ENCODE data around the gene RALY. TPM values are rescaled to one million over a fixed set of nuclear protein-coding genes. Genes with fewer than 3 reads are reported as not detected.

The RALY gene
- total RNA-seq, 1 donor from 2014 or later: 159 TPM

DNA sequence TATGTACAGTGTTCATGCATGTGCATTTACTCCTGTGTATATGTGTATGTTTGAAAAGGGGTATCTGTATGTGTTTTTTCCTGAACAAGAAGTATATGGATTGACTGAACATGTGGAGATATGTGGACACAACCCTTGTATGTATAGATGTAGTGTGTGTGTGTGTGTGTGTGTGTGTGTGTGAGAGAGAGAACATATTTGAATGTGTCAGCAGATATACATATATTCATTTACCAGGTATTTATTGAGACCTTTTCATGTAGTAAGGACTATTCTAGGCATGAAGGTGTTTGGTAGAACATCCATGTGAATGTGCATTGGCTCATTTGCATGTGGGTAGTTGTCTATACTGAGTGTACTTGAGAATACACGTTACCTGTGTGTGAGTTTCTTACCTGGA, 79.1 kb downstream of the RALY start:
- intact Hi-C loops (cut with micrococcal nuclease): no loop called here

- intact Hi-C loops (cut with micrococcal nuclease): no loop called here
These were observed 80.5 kb downstream of the RALY start for GRCh38 chr20:34074101-34074760.

DNA sequence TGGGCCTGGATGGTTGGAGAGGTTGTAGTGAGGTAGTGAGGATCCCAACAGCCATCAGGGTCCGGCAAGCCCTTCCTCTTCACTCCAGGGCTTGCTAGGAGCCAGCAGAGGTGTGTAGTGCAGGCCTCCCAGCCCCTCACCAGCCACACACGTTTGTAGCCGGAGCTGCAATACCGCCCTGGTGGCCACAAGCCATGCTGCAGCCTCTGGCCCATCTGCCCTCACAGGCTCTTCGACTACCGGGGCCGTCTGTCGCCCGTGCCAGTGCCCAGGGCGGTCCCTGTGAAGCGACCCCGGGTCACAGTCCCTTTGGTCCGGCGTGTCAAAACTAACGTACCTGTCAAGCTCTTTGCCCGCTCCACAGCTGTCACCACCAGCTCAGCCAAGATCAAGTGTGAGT, 81.9 kb downstream of the RALY start:
- intact Hi-C loops (cut with micrococcal nuclease): no loop called here

DNA sequence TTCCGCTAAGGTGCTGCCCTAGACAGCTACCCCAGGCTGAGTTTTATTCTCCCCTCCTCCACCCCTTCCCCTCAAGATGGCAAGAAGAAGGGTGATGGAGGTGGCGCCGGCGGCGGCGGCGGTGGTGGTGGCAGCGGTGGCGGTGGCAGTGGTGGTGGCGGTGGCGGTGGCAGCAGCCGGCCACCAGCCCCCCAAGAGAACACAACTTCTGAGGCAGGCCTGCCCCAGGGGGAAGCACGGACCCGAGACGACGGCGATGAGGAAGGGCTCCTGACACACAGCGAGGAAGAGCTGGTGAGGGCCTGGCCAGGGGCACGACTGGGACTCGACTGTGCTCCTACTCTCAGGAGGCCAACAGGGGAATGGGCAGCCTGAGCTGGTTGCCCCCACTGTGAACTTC, 83.2 kb downstream of the RALY start:
- intact Hi-C loops (cut with micrococcal nuclease): no loop called here

GRCh38 chr20:34078540-34078939, 84.8 kb downstream of the RALY start:
- intact Hi-C loops (cut with micrococcal nuclease): no loop called here

DNA sequence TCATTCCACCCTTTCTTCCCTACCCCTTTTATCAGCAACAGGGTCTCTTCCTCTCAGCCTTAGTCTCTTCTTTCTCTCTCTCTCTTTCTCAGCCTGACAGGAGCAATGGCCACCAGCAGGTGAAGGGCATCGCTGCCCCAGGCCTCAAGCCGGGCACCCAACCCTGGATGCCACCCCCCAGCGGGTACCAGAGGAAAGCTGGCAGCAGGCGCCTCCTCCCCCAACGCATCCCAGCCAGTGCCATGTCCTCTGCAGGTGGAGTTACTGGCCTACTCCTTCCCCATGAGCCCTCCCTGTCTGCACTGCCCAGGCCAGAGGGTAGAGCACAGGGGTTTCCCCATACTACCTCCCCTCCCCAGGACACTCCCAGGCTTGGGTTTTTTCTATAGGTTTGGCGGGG, 86.1 kb downstream of the RALY start:
- intact Hi-C loops (cut with micrococcal nuclease): no loop called here

GRCh38 chr20:34082232-34082887, 88.6 kb downstream of the RALY start:
- intact Hi-C loops (cut with micrococcal nuclease): no loop called here

DNA sequence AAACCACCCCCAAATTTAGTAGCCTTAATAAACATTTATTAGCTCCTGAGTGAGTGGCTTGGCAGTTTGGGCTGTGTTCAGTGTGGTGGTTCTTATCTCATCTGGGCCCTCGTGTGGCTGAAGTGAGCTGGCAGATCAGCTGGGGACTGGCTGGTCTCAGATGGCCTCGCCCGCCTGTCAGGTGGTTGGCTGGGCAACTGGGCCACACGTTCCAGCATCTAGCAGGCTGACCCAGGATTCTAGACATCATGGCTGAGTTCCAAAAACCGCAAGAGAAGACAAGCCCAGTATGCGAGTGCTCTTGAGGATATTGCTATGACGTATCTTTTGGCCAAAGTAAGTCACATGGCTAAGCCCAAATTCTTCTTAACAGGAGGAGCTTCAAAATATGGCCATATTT, 89.4 kb downstream of the RALY start:
- intact Hi-C loops (cut with micrococcal nuclease): no loop called here

- intact Hi-C loops (cut with micrococcal nuclease): no loop called here
These were observed 90.1 kb downstream of the RALY start for GRCh38 chr20:34083781-34084180.

GRCh38 chr20:34084227-34084923, 90.7 kb downstream of the RALY start:
- intact Hi-C loops (cut with micrococcal nuclease): no loop called here

DNA sequence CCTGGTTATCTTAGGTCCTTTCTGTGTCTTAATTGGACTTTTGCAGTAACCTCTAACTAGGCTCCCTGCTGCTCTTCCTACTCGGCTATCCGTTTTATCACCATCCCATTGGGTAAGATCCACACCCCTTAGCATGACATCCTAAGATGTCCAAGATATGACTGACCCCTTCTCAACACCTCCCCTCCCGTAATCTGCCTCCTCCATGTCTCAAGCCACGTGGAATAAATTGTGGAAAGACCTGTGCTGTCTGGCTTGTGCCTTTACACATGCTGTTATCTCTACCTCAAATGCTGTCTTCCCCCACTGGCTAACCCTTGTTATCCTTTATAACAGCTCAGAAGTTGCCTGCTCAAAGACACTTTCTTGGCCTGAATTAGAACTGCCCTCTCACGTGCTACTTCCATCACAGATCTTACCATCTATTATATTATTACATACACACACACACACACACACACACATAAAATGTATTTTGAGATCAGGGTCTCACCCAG, 91.9 kb downstream of the RALY start:
- intact Hi-C loops (cut with micrococcal nuclease): no loop called here

GRCh38 chr20:34088305-34089174, 94.8 kb downstream of the RALY start:
- intact Hi-C loops (cut with micrococcal nuclease): no loop called here

- intact Hi-C loops (cut with micrococcal nuclease): no loop called here
These were observed 95.4 kb downstream of the RALY start for GRCh38 chr20:34089175-34089479.

GRCh38 chr20:34089655-34090345, 96.1 kb downstream of the RALY start:
- intact Hi-C loops (cut with micrococcal nuclease): no loop called here

GRCh38 chr20:34090645-34091044, 96.9 kb downstream of the RALY start:
- intact Hi-C loops (cut with micrococcal nuclease): no loop called here

GRCh38 chr20:34091637-34092200, 98.0 kb downstream of the RALY start:
- intact Hi-C loops (cut with micrococcal nuclease): no loop called here

DNA sequence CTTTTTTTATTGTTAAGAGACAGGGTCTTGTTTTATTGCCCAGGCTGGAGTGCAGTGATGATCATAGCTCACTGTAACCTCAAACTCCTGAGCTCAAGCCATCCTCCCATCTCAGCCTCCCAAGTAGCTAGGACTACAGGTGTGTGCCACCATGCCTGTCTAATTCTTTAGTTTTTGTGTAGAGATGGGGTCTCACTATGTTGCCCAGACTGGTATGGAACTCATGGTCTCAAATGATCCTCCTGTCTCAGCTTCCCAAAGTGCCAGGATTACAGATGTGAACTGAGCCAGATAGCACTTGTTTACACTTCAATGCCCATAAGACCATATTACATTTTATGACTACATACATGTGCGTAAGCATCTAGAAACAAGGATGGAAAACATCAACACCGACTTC, 100.2 kb downstream of the RALY start:
- intact Hi-C loops (cut with micrococcal nuclease): no loop called here

DNA sequence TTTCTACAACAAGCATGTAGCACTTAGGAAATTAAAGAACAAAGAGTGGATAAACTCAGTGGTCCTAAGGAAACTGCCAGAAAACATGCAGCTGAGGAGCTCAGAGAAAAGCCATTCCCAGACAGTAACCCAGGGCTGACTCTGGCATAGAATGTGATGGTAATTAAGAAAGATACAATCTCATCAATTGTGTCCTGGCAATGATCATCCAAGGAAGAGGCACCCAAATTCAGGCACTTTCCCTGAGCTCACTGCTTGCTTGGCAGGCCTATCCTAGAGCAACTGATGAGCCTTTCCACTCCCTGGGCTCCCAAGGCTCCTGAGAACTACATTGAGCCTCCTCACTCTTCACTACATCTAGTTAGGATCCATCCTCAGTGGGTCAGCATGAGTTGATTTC, 102.1 kb downstream of the RALY start:
- intact Hi-C loops (cut with micrococcal nuclease): no loop called here

DNA sequence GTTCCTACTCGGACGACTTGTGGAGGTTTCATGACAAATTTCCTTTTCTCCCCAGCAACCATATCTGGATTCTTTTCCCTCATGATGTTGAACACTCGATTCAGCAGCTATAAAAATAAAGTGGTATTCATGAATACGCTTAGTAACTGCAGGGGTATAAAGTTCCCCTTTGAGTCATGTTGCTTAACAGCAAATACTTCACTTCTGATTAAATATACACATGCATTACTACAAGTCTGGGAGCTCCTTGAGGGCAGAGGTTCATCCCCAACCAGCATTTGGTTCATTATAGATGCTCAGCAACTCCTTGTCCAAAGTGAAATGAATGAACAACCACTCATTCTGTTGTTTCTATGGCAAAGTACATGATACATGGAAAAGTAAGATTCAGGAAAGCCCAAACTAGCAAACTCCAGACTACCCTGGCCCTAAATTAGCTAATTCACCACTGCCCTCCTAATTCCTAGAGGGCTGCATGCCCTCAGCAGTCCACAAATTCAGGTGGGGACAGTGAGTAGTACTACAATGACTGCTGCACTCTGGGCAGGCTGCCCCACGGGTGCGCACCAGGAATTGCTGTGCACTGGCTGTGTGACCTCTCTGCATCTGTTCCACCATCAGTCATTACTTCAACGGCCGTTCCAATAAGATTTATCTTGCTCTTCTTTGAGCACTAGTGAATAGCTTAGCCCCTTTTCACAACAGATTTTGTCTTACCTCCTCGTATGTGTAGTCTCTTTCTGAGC, 103.2 kb downstream of the RALY start:
- intact Hi-C loops (cut with micrococcal nuclease): no loop called here

GRCh38 chr20:34098570-34098969, 104.9 kb downstream of the RALY start:
- intact Hi-C loops (cut with micrococcal nuclease): no loop called here

All from T-helper 1 cell treated with Interleukin-12 subunit alpha and Interleukin-12 subunit beta and Interleukin-4 antibody, amounts not matched to agents 30 ng/mL and 1 ng/mL, for 36 hours (primary cell).